GM12878 (cell line): Measurements from ENCODE around the gene ASTL.

ENCODE experiments used
- BACH1 ChIP-seq: fragments of 450-650 bp; IDR thresholded peaks from 2 replicates; pipeline ENCODE4 v1.6.1; 2017; ENCODE audit warnings: mild to moderate bottlenecking, borderline replicate concordance
- CBFB ChIP-seq: IDR thresholded peaks from 2 replicates; pipeline ENCODE4 v1.6.1; 2016; ENCODE audit warnings: antibody characterized with exemption, low read depth
- CREM ChIP-seq: IDR thresholded peaks from 2 replicates; pipeline ENCODE4 v1.6.1; 2014; ENCODE audit warnings: antibody characterized with exemption, low read depth
- EP300 ChIP-seq, 2 experiments: fragments of 150-350 bp in 1 of 2; IDR thresholded peaks; 2 replicates each; pipeline ENCODE4 v1.6.1; 2011 to 2012; ENCODE audit warnings: low read depth in 2 of 2, low read length in 2 of 2, borderline replicate concordance in 1 of 2, improper control_type of control experiment in 1 of 2, inconsistent platforms in 1 of 2; ENCODE audit not compliant: control insufficient read depth in 1 of 2
- EZH2 ChIP-seq: IDR thresholded peaks from 2 replicates; pipeline ENCODE4 v1.6.1; 2012; ENCODE audit warnings: low read depth, mild to moderate bottlenecking, control low read depth, inconsistent platforms, low read length, borderline replicate concordance; ENCODE audit not compliant: control insufficient read depth
- IKZF1 ChIP-seq: fragments of 450-650 bp; conservative IDR thresholded peaks from 2 replicates; pipeline ENCODE4 v1.6.1; 2017; ENCODE audit warnings: antibody characterized with exemption, mild to moderate bottlenecking
- JUND ChIP-seq: IDR thresholded peaks from 2 replicates; pipeline ENCODE4 v1.6.1; 2012; ENCODE audit warnings: low read depth, mild to moderate bottlenecking, low read length, improper control_type of control experiment, moderate library complexity
- MYC ChIP-seq: IDR thresholded peaks from 2 replicates; pipeline ENCODE4 v1.6.1; 2011; ENCODE audit warnings: mild to moderate bottlenecking, low read length, moderate library complexity, inconsistent platforms; ENCODE audit not compliant: insufficient read depth, insufficient replicate concordance, insufficient read length, severe bottlenecking
- POLR2A ChIP-seq: IDR thresholded peaks from 2 replicates; pipeline ENCODE4 v1.6.1; 2011; ENCODE audit warnings: low read depth, mild to moderate bottlenecking, low read length
- SIN3A ChIP-seq: IDR thresholded peaks from 2 replicates; pipeline ENCODE4 v1.6.1; 2012; ENCODE audit warnings: low read depth, low read length, improper control_type of control experiment
- SP1 ChIP-seq: IDR thresholded peaks from one replicate; pipeline ENCODE4 v1.6.1; 2011; ENCODE audit warnings: low read depth, low read length
- ZSCAN29 ChIP-seq: fragments of 450-650 bp; IDR thresholded peaks from 2 replicates; pipeline ENCODE4 v1.6.1; 2017; ENCODE audit warnings: mild to moderate bottlenecking, moderate library complexity
- TF ChIP-seq, protein P1 (sequence below), 3 experiments: IDR thresholded peaks in 2 of 3; conservative IDR thresholded peaks in 1 of 3; 2 replicates each; pipeline ENCODE4 v1.5.1; 2011; ENCODE audit warnings: low read depth in 3 of 3, low read length in 3 of 3, mild to moderate bottlenecking in 3 of 3, control low read depth in 2 of 3, moderate library complexity in 2 of 3, inconsistent platforms in 1 of 3, mixed read lengths in 1 of 3; ENCODE audit not compliant: control insufficient read depth in 2 of 3, insufficient read depth in 1 of 3; ENCODE audit errors: extremely low read depth in 1 of 3
- TF ChIP-seq, protein P2 (sequence below): fragments of 450-650 bp; formaldehyde crosslinking; IDR thresholded peaks from 2 replicates; pipeline ENCODE4 v1.4.0; 2020; ENCODE audit warnings: mild to moderate bottlenecking, moderate library complexity

DNA sequence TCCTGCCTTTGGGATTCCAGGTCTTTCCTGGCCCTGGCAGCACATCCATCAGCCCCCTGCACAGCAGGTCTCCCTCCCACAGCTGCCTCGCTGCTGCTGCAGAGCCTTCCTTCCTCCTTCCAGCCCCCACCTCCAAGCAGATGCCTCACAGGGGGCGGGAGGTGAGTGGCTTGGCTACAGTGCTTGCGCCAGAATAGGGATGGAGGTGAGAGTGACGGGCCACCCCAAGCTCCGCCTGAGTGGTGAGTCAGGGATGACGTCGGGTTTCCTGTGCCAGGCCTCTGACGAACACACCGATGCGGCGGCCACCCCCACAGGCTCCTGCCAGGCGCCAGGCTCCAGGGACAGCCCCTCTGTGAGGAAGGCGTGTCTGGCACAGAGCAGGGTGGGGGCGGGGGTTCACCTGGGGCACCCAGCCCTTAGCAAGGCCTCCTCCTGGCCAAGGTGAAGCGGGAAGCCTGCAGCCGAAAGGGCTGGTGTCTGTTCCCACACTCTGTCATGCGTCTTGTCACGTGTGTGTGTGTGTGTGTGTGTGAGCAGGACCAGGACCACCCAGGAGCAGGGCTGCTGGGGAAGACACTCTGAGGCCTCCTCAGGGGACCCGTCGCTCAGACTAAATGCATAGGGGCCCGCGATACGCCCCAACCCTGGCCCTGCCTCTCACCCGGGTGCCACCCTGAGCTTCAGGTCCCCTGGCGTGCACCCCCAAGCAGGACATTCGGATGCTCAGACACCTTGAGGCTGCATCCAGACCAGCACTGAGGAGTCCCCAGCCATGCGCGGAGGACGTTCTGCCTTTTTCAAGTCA is 10.3 kb upstream of the ASTL start:
- TF ChIP-seq EZH2 (no peak), EP300 (IDR thresholded peaks at IDR 0.05; ENCODE audit: borderline replicate concordance in 1 of 2, control insufficient read depth in 1 of 2, low read depth in 2 of 2, low read length in 2 of 2) (peak; percentile 82 to 89; a peak in 3 of 4 replicates), SIN3A (no peak), BACH1 (peak; percentile 53; the same call in 1 of the 2 replicates), IKZF1 (peak; percentile 87), POLR2A (no peak), MYC (no peak), JUND (peak; percentile 78), SP1 (no peak), CREM (peak; percentile 97), ZSCAN29 (no peak), CBFB (no peak)
- TF ChIP-seq, protein P1, sequence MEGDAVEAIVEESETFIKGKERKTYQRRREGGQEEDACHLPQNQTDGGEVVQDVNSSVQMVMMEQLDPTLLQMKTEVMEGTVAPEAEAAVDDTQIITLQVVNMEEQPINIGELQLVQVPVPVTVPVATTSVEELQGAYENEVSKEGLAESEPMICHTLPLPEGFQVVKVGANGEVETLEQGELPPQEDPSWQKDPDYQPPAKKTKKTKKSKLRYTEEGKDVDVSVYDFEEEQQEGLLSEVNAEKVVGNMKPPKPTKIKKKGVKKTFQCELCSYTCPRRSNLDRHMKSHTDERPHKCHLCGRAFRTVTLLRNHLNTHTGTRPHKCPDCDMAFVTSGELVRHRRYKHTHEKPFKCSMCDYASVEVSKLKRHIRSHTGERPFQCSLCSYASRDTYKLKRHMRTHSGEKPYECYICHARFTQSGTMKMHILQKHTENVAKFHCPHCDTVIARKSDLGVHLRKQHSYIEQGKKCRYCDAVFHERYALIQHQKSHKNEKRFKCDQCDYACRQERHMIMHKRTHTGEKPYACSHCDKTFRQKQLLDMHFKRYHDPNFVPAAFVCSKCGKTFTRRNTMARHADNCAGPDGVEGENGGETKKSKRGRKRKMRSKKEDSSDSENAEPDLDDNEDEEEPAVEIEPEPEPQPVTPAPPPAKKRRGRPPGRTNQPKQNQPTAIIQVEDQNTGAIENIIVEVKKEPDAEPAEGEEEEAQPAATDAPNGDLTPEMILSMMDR (IDR thresholded peaks at IDR 0.05 in 2 of 3, conservative IDR thresholded peaks at IDR 0.05 in 1 of 3; ENCODE audit: control insufficient read depth in 2 of 3, extremely low read depth in 1 of 3, insufficient read depth in 1 of 3, low read depth in 3 of 3, low read length in 3 of 3): no peak
- TF ChIP-seq, protein P2, sequence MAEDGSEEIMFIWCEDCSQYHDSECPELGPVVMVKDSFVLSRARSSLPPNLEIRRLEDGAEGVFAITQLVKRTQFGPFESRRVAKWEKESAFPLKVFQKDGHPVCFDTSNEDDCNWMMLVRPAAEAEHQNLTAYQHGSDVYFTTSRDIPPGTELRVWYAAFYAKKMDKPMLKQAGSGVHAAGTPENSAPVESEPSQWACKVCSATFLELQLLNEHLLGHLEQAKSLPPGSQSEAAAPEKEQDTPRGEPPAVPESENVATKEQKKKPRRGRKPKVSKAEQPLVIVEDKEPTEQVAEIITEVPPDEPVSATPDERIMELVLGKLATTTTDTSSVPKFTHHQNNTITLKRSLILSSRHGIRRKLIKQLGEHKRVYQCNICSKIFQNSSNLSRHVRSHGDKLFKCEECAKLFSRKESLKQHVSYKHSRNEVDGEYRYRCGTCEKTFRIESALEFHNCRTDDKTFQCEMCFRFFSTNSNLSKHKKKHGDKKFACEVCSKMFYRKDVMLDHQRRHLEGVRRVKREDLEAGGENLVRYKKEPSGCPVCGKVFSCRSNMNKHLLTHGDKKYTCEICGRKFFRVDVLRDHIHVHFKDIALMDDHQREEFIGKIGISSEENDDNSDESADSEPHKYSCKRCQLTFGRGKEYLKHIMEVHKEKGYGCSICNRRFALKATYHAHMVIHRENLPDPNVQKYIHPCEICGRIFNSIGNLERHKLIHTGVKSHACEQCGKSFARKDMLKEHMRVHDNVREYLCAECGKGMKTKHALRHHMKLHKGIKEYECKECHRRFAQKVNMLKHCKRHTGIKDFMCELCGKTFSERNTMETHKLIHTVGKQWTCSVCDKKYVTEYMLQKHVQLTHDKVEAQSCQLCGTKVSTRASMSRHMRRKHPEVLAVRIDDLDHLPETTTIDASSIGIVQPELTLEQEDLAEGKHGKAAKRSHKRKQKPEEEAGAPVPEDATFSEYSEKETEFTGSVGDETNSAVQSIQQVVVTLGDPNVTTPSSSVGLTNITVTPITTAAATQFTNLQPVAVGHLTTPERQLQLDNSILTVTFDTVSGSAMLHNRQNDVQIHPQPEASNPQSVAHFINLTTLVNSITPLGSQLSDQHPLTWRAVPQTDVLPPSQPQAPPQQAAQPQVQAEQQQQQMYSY (CRISPR knock-in tag): no peak
